HCT116 (cell line): ENCODE data around the gene CYP20A1.

Experiments
- ATF3 ChIP-seq: IDR thresholded peaks from 2 replicates; pipeline ENCODE4 v1.6.1; 2012
- CBX3 ChIP-seq: IDR thresholded peaks from 2 replicates; pipeline ENCODE4 v1.6.1; 2012; ENCODE audit warnings: low read depth
- CTCF ChIP-seq, 3 experiments: fragments of 200-600 bp in 1 of 3; sonication (generic) in 1 of 3; IDR thresholded peaks in 2 of 3; conservative IDR thresholded peaks in 1 of 3; 2 replicates each; pipeline ENCODE4 v1.5.1; 2012 to 2017; ENCODE audit warnings: low read depth in 2 of 3, low read length in 2 of 3, antibody characterized with exemption in 1 of 3, borderline replicate concordance in 1 of 3, control low read depth in 1 of 3, mild to moderate bottlenecking in 1 of 3, mixed read lengths in 1 of 3, mixed run types in 1 of 3, moderate library complexity in 1 of 3; ENCODE audit not compliant: insufficient read depth in 1 of 3
- EGR1 ChIP-seq: IDR thresholded peaks from 2 replicates; pipeline ENCODE4 v1.6.1; 2012; ENCODE audit warnings: low read depth
- EZH2 ChIP-seq: fragments of 200-600 bp; sonication (generic); IDR thresholded peaks from 2 replicates; pipeline ENCODE4 v1.6.1; 2017; ENCODE audit warnings: antibody characterized with exemption, mixed run types
- EZH2phosphoT487 ChIP-seq: fragments of 200-600 bp; IDR thresholded peaks from 2 replicates; pipeline ENCODE4 v1.6.1; 2018; ENCODE audit warnings: antibody characterized with exemption, borderline replicate concordance
- FOSL1 ChIP-seq: IDR thresholded peaks from 2 replicates; pipeline ENCODE4 v1.6.1; 2012; ENCODE audit warnings: low read depth
- MAX ChIP-seq: IDR thresholded peaks from 2 replicates; pipeline ENCODE4 v1.6.1; 2012
- POLR2A ChIP-seq: IDR thresholded peaks from 2 replicates; pipeline ENCODE4 v1.7.0; 2011; ENCODE audit warnings: borderline replicate concordance; ENCODE audit not compliant: insufficient read depth, insufficient read length; ENCODE audit errors: extremely low read depth
- POLR2AphosphoS5 ChIP-seq: IDR thresholded peaks from 2 replicates; pipeline ENCODE4 v1.6.1; 2011; ENCODE audit warnings: mild to moderate bottlenecking, low read depth, low read length, moderate library complexity
- REST ChIP-seq: IDR thresholded peaks from 2 replicates; pipeline ENCODE4 v1.6.1; 2012; ENCODE audit warnings: low read depth
- SIN3A ChIP-seq: IDR thresholded peaks from 2 replicates; pipeline ENCODE4 v1.6.1; 2012; ENCODE audit warnings: low read depth
- TCF7L2 ChIP-seq: IDR thresholded peaks from 2 replicates; pipeline ENCODE4 v1.7.0; 2011; ENCODE audit warnings: borderline replicate concordance, inconsistent platforms; ENCODE audit not compliant: insufficient read depth, insufficient read length; ENCODE audit errors: extremely low read depth
- YY1 ChIP-seq: IDR thresholded peaks from 2 replicates; pipeline ENCODE4 v1.6.1; 2011; ENCODE audit warnings: low read length, low read depth, moderate library complexity, mild to moderate bottlenecking; ENCODE audit not compliant: insufficient replicate concordance; ENCODE audit errors: extremely low read depth

GRCh38 chr2:203201426-203201825 is 37.4 kb upstream of the CYP20A1 start:
- TF ChIP-seq CTCF (IDR thresholded peaks at IDR 0.05 in 2 of 3, conservative IDR thresholded peaks at IDR 0.05 in 1 of 3; ENCODE audit: borderline replicate concordance in 1 of 3, insufficient read depth in 1 of 3, low read depth in 2 of 3, low read length in 2 of 3) (no peak), POLR2AphosphoS5 (no peak), EZH2 (no peak), EZH2phosphoT487 (no peak), FOSL1 (no peak), POLR2A (no peak), ATF3 (no peak), EGR1 (no peak), YY1 (no peak), REST (no peak), TCF7L2 (no peak), CBX3 (no peak), SIN3A (no peak), MAX (no peak)
